Measurements from ENCODE around the gene SLC6A7. TPM values are rescaled to one million over a fixed set of nuclear protein-coding genes. Genes with fewer than 3 reads are reported as not detected.

The SLC6A7 gene
- total and polyA plus RNA-seq, 9 donors: 0.02 TPM; not detected in 8

GRCh38 chr5:150153957-150154617, 35.8 kb upstream of the SLC6A7 start:
- Histone ChIP-seq H3K27me3 (no peaks in the 10 kb centered on the region), H3K9me3 (no peaks in the 10 kb centered on the region), H3K4me1 (ENCODE audit: insufficient read depth) (peaks cover 34% of the 10 kb centered on the region), H3K27ac (peak overlapping the region; percentile 83 to 91), H3K4me3 (peak overlapping the region; percentile 59), H3K36me3 (no peaks in the 10 kb centered on the region)
- WGBS, 3 donors: 15 to 18% (median 17%) methylated on average over 9 of the region's 9 CpGs
- DNase-seq: peak in 3 of 5 donors; percentile 45 to 67 (median 55)
- intact Hi-C loops (cut with DNase I): no loop called here
- TF ChIP-seq, protein P1, sequence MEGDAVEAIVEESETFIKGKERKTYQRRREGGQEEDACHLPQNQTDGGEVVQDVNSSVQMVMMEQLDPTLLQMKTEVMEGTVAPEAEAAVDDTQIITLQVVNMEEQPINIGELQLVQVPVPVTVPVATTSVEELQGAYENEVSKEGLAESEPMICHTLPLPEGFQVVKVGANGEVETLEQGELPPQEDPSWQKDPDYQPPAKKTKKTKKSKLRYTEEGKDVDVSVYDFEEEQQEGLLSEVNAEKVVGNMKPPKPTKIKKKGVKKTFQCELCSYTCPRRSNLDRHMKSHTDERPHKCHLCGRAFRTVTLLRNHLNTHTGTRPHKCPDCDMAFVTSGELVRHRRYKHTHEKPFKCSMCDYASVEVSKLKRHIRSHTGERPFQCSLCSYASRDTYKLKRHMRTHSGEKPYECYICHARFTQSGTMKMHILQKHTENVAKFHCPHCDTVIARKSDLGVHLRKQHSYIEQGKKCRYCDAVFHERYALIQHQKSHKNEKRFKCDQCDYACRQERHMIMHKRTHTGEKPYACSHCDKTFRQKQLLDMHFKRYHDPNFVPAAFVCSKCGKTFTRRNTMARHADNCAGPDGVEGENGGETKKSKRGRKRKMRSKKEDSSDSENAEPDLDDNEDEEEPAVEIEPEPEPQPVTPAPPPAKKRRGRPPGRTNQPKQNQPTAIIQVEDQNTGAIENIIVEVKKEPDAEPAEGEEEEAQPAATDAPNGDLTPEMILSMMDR (IDR thresholded peaks at IDR 0.05): peak in 2 of 3 donors; percentile 18 to 26
- TF ChIP-seq POLR2A (IDR thresholded peaks at IDR 0.05) (peak; percentile 48), EP300 (IDR thresholded peaks at IDR 0.05) (no peak)

DNA sequence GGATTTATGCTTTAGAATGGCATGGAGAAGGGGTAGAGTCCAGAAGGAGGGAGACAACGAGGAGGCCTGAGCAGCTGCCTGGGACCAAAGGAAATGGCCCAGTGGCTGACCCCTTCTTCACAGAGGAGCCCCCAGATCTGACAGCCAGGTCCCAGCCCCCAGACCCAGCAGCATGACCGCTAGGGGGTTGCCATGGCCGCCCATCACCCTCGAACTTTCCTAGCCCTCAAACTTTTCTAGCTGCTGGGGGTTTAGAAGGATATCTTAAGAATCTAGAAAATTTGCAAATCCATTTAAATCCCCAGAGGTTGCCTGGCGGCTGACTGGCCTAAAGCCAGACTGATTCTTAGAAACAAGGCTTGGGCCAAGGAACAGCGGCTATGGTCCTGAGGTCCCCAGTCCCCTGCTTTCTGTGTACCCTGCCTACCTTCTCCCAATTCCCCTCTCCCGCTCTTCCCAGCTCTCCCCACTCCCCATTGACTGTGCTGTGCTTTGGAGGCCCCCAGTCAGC, 35.2 kb upstream of the SLC6A7 start:
- no peaks in the 10 kb centered on the region for H3K9me3 ChIP-seq
- intact Hi-C loops (cut with DNase I): no loop called here
- H3K36me3 ChIP-seq: no peaks in the 10 kb centered on the region
- WGBS, 3 donors: 11 to 17% (median 12%) methylated on average over 7 of the region's 7 CpGs
- DNase-seq: peak in 1 of 5 donors; percentile 44
- peaks cover 34% of the 10 kb centered on the region for H3K4me1 ChIP-seq (ENCODE audit: insufficient read depth)
- peak overlapping the region; percentile 59 for H3K4me3 ChIP-seq
- H3K27ac ChIP-seq: peak overlapping the region; percentile 83 to 91
- TF ChIP-seq, protein P1 (IDR thresholded peaks at IDR 0.05): no peak
- TF ChIP-seq POLR2A (IDR thresholded peaks at IDR 0.05): no peak
- no peak for TF ChIP-seq EP300 (IDR thresholded peaks at IDR 0.05)
- H3K27me3 ChIP-seq: no peaks in the 10 kb centered on the region

DNA sequence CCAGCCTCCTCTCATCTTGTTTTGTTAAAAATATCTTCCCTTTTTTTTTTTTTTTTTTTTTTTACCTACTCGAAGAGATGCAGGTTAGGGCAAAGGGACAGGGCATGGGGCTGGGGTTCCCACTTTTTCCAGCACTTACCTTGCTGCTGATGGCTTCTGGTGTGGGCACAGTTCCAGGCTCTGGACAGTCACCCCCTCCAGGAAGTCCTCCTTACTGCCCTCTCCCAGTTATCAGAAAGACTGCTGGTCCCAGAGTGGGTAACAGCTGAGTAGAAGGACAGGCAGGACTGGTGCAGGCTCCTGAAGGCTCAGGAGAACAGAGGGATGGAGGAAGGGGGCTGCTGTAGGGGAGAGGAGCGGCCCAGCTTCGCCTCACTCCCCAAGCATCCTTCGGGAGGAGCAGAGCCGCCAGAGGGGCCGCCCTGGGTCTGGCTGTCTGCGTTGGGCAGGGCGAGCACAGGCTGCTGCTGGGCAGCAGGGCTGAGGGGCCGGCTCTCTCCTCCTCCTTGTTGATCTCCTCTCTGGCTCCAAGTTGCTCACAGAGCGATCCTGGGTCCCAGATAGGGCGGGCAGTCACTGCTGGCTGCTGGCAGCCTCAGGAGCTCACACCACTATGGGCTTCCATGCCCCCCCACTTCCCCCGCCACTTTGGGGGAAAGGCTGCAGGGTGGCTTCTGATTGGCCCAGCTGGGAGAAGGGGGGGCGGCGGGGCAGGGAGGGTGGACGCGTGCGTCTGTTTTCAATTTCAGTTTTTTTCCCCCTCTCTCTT, 34.4 kb upstream of the SLC6A7 start, which contains the start of gene PDGFRB:
PDGFRB (minus strand) TSS at position 588 of the 769 bp plus-strand sequence. CDS start 18,798 bp downstream, outside the sequence.
- intact Hi-C loops (cut with DNase I): no loop called here
- 1 to 5% (median 1%) methylated on average over 16 to 17 of the region's 17 CpGs for WGBS, 3 donors
- Histone ChIP-seq H3K36me3 (no peaks in the 10 kb centered on the region), H3K27me3 (no peaks in the 10 kb centered on the region), H3K9me3 (no peaks in the 10 kb centered on the region), H3K27ac (peak within 1 kb of the TSS; percentile 83 to 91), H3K4me1 (ENCODE audit: insufficient read depth) (peaks cover 36% of the 10 kb centered on the region), H3K4me3 (peak within 1 kb of the TSS; percentile 59)
- DNase-seq: peak; percentile 95 to 98 (median 96)
- TF ChIP-seq POLR2A (IDR thresholded peaks at IDR 0.05): peak; percentile 82
- TF ChIP-seq EP300 (IDR thresholded peaks at IDR 0.05): no peak

- no peak for TF ChIP-seq POLR2A (IDR thresholded peaks at IDR 0.05)
- TF ChIP-seq, protein P1 (IDR thresholded peaks at IDR 0.05): no peak
- TF ChIP-seq EP300 (IDR thresholded peaks at IDR 0.05): no peak
- intact Hi-C loops (cut with DNase I): no loop called here
- peak overlapping the region; percentile 59 for H3K4me3 ChIP-seq
- H3K4me1 ChIP-seq (ENCODE audit: insufficient read depth): peaks cover 32% of the 10 kb centered on the region
- WGBS, 3 donors: 0 to 3% (median 2%) methylated on average over 9 of the region's 9 CpGs
- H3K27ac ChIP-seq: peak overlapping the region; percentile 64 to 83
- DNase-seq: no peak
- H3K36me3 ChIP-seq: no peaks in the 10 kb centered on the region
- no peaks in the 10 kb centered on the region for H3K9me3 ChIP-seq
- no peaks in the 10 kb centered on the region for H3K27me3 ChIP-seq
Observed at GRCh38 chr5:150156027-150156368, 33.9 kb upstream of the SLC6A7 start.
